HEK293 (cell line): ENCODE results near the gene MAML1.

ENCODE experiments used
- CTCF ChIA-PET: fragments of 350-600 bp; formaldehyde crosslinking; extraction: SDS; loops from one replicate; lab custom pipeline; 2021; ENCODE audit warnings: antibody characterized with exemption; lab: Yijun Ruan, JAX
- POLR2A ChIA-PET: fragments of 300-600 bp; formaldehyde crosslinking; extraction: SDS; loops from one replicate; lab custom pipeline; 2020; ENCODE audit warnings: antibody characterized with exemption, inconsistent platforms; lab: Yijun Ruan, JAX
- H3K27ac ChIP-seq: fragments of 200-500 bp; sonication (Bioruptor generic); 2 replicates; pipeline ENCODE4 v1.5.1; 2014; ENCODE audit warnings: low read depth, low read length, control low read depth, inconsistent platforms; ENCODE audit errors: extremely low read depth
- H3K36me3 ChIP-seq, 2 experiments: fragments of 200-500 bp in 1 of 2; sonication (Bioruptor generic) in 1 of 2; 1 replicate in 1 of 2; 2 replicates in 1 of 2; pipeline ENCODE4 v1.5.1; 2014 to 2017; ENCODE audit warnings: inconsistent platforms in 2 of 2, low read length in 2 of 2; ENCODE audit not compliant: control insufficient read depth in 2 of 2, insufficient read depth in 1 of 2
- H3K4me1 ChIP-seq: fragments of 200-500 bp; sonication (Bioruptor generic); 2 replicates; pipeline ENCODE4 v1.5.1; 2014; ENCODE audit warnings: mild to moderate bottlenecking, low read length, inconsistent platforms; ENCODE audit not compliant: control insufficient read depth, insufficient read depth
- H3K4me3 ChIP-seq: 2 replicates; pipeline ENCODE4 v1.5.1; 2011; ENCODE audit warnings: low read depth, mild to moderate bottlenecking, control low read depth, low read length, moderate library complexity
- H3K9me3 ChIP-seq: fragments of 200-500 bp; sonication (Bioruptor generic); 2 replicates; pipeline ENCODE4 v1.5.1; 2014; ENCODE audit warnings: low read depth, low read length, inconsistent platforms; ENCODE audit not compliant: control insufficient read depth, insufficient read depth
- AEBP2 ChIP-seq: fragments of 450-650 bp; formaldehyde crosslinking; IDR thresholded peaks from 2 replicates; pipeline ENCODE4 v1.5.1; 2016; ENCODE audit warnings: missing biosample characterization, missing genetic modification characterization, borderline replicate concordance
- HOXD13 ChIP-seq: sonication (generic); formaldehyde crosslinking; IDR thresholded peaks from 2 replicates; pipeline ENCODE4 v1.8.0; 2022; ENCODE audit warnings: missing genetic modification reagents, borderline replicate concordance
- TRIM28 ChIP-seq: IDR thresholded peaks from 2 replicates; pipeline ENCODE4 v1.6.1; 2011; ENCODE audit warnings: low read length, control low read depth, borderline replicate concordance
- ZIC2 ChIP-seq: fragments of 450-650 bp; formaldehyde crosslinking; IDR thresholded peaks from 2 replicates; pipeline ENCODE4 v1.5.1; 2016; ENCODE audit warnings: missing biosample characterization, missing genetic modification characterization
- ZNF155 ChIP-seq: fragments of 450-650 bp; formaldehyde crosslinking; IDR thresholded peaks from 2 replicates; pipeline ENCODE4 v1.5.1; 2016; ENCODE audit warnings: missing biosample characterization, missing genetic modification characterization
- ZNF341 ChIP-seq: fragments of 450-650 bp; formaldehyde crosslinking; IDR thresholded peaks from 2 replicates; pipeline ENCODE4; 2016; ENCODE audit warnings: low read depth, missing biosample characterization, missing genetic modification characterization
- ZNF792 ChIP-seq: fragments of 450-650 bp; formaldehyde crosslinking; IDR thresholded peaks from 2 replicates; pipeline ENCODE4 v1.5.1; 2016; ENCODE audit warnings: missing biosample characterization, missing genetic modification characterization

MAML1 gene

GRCh38 chr5:179824745-179825112 is 92.1 kb downstream of the MAML1 start (continued):
- no peak for TF ChIP-seq ZNF341
- no peak for TF ChIP-seq ZNF792 (tag by site-specific recombination)
- no peak for TF ChIP-seq HOXD13 (CRISPR knock-in tag)
- TF ChIP-seq, all 188 proteins: peak for 0

- TF ChIP-seq TRIM28, result no peak
- no peak for TF ChIP-seq AEBP2 (tag by site-specific recombination)
- TF ChIP-seq ZIC2, result no peak
- TF ChIP-seq ZNF155 (tag by site-specific recombination), result no peak
- ChIA-PET POLR2A (no interaction called here), CTCF (no interaction called here)
- Histone ChIP-seq H3K27ac (no peak overlapping the region), H3K4me3 (no peak overlapping the region), H3K9me3 (no peaks in the 10 kb centered on the region), H3K4me1 (peaks cover 5% of the 10 kb centered on the region; the same call in 1 of the 2 replicates), H3K36me3 (peaks cover 40 to 85% of the 10 kb centered on the region in 2 experiments)
These were observed 93.1 kb downstream of the MAML1 start for GRCh38 chr5:179825655-179826182.
